Esophagus mucosa (tissue), 1 donor: ENCODE measurements around the gene NLGN4Y. TPM values are rescaled to one million over a fixed set of nuclear protein-coding genes. Genes with fewer than 3 reads are reported as not detected.

Source experiments
- ATAC-seq: fragments of 200-7000 bp; cut with Tn5 transposase; one replicate; pipeline ENCODE4 v1.9.1; 2020
- total RNA-seq: library from RNA; stranded (reverse); gene quantifications from one replicate; pipeline ENCODE4 v1.2.4, GENCODE V29; 2023
- donor health status: DM: yes; HTN: yes; CAD: no.

The NLGN4Y gene
- not detected for total RNA-seq

DNA sequence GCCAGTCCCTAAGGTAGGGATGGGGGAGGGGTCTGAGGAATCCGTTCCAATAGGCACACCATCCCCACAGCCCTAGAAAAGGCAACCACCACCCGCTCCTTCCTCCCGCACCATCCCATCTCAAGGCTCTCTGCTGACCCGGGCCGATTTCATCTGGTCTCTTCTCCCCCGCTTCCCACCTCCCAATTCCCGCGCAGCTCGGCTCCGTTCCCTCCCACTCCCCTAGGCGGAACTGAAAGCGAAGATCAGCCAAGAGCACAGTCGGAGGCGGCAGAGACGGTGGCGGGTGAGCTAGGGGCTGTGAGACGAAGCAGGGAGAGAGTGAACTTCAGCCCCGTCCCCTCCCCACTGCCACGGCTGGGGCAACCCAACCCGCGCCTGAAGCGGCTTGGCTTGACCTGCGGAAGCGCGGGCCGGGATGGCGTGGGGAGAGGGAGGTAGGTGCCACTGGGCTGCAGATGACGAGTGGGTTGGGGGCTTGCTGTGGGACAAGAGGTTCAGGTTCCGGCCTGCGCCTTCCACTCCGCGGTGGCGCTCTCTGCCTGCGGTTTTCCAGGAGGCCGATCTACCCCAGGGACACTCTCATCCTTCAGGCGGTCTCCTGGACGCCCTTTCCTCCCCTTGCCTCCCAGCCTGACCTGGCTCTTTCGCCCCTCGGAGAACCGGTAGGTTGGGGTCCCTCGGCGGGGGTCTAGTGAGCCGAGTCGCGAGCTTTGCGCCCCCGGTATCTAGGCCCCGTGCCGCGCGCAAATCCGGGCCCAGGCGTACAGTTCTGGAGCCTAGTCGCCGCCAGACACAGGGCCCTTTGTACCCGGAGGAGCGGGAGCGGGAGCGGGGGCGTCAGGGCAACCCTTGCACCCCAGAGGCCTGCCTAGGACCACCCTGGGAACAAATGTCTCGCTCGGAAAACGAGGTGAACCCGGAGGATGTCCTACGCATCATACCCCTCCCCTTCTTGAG lies at the start of gene NLGN4Y:
TSS of gene NLGN4Y (plus strand) at position 258 of the 960 bp plus-strand sequence. CDS start 97,591 bp downstream, outside the sequence.
- ATAC-seq, result no peak

- ATAC-seq, result no peak
Measured at GRCh38 chrY:14485935-14486334, 38.4 kb upstream of the NLGN4Y start.

- ATAC-seq, result no peak
Measured at GRCh38 chrY:14490226-14490625, 34.1 kb upstream of the NLGN4Y start.

GRCh38 chrY:14498071-14498470 lies 26.3 kb upstream of the NLGN4Y start:
- ATAC-seq, result no peak

DNA sequence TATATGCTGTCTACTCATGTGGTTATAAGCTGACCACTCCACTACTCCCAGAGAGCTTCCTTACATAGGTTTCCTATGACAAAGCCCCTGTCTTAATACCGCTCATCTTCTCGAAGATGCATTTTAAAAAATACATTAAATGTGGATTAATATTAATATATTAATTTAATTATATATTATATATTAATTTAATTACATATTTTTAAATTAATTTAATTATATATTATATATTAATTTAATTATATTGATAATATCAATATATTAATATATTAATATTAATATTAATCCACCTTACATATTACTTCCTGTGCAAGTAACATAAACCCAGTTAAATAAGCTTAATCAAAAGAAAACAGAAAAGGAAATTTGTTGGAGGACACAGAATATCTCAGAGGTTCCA lies 19.7 kb upstream of the NLGN4Y start:
- no peak for ATAC-seq

- no peak for ATAC-seq
Measured at GRCh38 chrY:14522379-14522950, 1.9 kb upstream of the NLGN4Y start.

GRCh38 chrY:14523491-14524271 lies 648 bp upstream of the NLGN4Y start:
- no peak for ATAC-seq

- ATAC-seq, result no peak
Measured at GRCh38 chrY:14525315-14525714, 986 bp downstream of the NLGN4Y start.

- ATAC-seq, result no peak
Measured at GRCh38 chrY:14528361-14528760, 4.0 kb downstream of the NLGN4Y start.

GRCh38 chrY:14536703-14537102 lies 12.4 kb downstream of the NLGN4Y start:
- ATAC-seq, result no peak

DNA sequence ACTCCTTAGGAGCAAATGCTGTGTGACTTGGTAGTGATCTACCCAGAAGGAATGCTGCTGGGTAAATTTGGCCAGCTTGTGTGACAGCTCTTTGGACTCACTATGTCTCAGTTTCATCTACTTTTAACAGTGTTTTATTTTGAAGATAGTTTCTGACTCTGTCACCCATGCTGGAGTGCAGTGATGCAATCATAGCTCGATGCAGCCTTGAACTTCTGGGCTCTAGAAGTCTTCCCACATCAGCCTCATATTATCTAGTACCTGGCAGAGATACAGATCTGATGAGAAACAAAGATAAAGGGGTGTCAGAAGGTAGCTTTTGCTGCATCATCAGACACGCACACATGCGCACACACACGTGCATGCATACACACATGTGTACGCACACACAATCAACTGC lies 19.2 kb downstream of the NLGN4Y start:
- ATAC-seq, result no peak

- ATAC-seq, result no peak
Measured at GRCh38 chrY:14581294-14581693, 57.0 kb downstream of the NLGN4Y start.

- no peak for ATAC-seq
Measured at GRCh38 chrY:14586725-14587124, 62.4 kb downstream of the NLGN4Y start.

GRCh38 chrY:14601372-14601771 lies 77.0 kb downstream of the NLGN4Y start:
- ATAC-seq, result no peak

- no peak for ATAC-seq
Measured at GRCh38 chrY:14617625-14618024, 93.3 kb downstream of the NLGN4Y start.

GRCh38 chrY:14618513-14618912 lies 94.2 kb downstream of the NLGN4Y start:
- no peak for ATAC-seq

DNA sequence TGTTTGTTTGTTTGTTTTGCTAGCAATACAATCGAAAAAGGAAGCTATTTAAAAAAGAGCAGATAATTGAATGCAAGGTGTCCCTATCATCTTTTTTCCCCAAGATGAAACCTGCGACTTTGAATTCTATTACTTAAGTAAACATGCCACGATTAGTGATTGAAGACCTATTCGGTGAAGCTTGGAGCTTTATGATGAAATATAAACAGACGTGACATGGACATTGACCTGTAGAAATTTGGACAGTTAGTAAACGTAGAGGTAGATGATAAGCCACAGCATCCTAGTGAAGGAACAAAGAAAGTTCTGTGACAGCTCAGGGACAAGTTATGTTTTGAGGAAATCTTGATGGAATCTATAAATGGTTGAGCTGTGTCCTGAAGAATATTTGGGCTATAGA lies 103.9 kb downstream of the NLGN4Y start:
- ATAC-seq, result no peak

DNA sequence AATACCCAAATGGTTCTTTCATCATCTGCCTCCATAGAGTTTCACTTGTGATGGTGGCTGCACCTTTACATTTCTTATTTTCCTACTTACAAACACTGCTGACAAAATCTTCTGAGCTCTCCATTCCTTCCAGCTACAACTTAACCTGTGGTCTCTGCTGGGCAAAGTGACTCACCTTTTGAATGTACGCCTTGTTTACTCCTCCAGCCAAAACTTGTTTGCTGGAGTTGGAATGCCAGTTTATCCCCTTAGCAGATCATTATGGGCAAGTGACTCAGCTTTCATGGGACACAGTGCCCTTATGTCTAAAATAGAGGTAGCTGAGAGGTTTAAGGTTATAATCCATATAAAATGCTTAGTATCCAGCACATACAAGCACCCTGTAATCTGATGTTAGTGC lies 107.3 kb downstream of the NLGN4Y start:
- no peak for ATAC-seq

GRCh38 chrY:14633718-14634117 lies 109.4 kb downstream of the NLGN4Y start:
- ATAC-seq, result no peak

DNA sequence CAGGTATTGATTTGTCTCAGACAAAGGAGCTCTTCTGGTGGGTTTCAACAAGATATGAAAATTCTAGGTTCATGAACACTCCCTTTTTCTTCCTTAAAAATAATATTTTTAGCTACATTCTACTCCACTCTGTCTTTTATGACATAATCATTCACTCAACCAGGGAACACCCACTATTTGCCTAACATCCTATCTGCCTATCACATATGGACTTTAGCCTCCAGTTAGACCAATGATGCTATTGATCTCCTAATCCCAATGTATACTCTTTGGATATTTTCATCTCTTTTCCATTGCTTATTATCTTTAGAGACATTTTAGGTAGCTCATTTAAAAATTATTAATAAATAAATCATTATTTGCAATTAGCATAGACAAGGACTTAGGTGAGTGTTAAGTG lies 110.6 kb downstream of the NLGN4Y start:
- ATAC-seq, result no peak

- no peak for ATAC-seq
Measured at GRCh38 chrY:14637551-14637950, 113.2 kb downstream of the NLGN4Y start.

- no peak for ATAC-seq
Measured at GRCh38 chrY:14641853-14642252, 117.5 kb downstream of the NLGN4Y start.
